Measurements from ENCODE around the gene AGBL4. TPM values are rescaled to one million over a fixed set of nuclear protein-coding genes. Genes with fewer than 3 reads are reported as not detected.
"Not testable (repeated sequence)": the region's sequence is repeated elsewhere in the genome, so short reads cannot be mapped to it uniquely, and the experiment has no call there.

AGBL4 gene
- total RNA-seq, 1 donor = 0.10 TPM

DNA sequence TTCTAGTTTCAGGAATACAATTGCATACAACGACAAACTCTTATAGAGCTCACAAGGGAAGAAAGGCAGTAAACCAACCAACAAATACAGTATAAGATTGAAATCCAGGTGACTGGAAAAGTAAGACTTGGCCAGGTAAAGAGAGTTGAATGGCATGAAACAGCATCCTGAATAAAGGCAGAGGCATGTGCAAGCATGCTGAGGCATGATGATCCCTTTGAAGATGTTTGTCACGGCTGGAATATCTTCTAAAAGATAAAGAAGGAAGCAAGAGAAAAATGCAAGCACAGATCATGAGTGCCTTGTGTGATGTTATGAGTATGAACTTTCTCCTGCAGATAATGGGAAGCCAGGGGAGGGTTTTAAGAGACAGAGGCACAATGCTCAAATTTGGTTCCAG lies 1468.5 kb downstream of the AGBL4 start:
- Histone ChIP-seq H3K4me1 (ENCODE audit: insufficient read depth, low read length) (no peaks in the 10 kb centered on the region), H3K27me3 (ENCODE audit: insufficient read depth, low read length) (peaks cover 3% of the 10 kb centered on the region), H3K4me3 (ENCODE audit: low read length) (no peak overlapping the region), H3K9me3 (ENCODE audit: low read depth, low read length) (no peaks in the 10 kb centered on the region)

DNA sequence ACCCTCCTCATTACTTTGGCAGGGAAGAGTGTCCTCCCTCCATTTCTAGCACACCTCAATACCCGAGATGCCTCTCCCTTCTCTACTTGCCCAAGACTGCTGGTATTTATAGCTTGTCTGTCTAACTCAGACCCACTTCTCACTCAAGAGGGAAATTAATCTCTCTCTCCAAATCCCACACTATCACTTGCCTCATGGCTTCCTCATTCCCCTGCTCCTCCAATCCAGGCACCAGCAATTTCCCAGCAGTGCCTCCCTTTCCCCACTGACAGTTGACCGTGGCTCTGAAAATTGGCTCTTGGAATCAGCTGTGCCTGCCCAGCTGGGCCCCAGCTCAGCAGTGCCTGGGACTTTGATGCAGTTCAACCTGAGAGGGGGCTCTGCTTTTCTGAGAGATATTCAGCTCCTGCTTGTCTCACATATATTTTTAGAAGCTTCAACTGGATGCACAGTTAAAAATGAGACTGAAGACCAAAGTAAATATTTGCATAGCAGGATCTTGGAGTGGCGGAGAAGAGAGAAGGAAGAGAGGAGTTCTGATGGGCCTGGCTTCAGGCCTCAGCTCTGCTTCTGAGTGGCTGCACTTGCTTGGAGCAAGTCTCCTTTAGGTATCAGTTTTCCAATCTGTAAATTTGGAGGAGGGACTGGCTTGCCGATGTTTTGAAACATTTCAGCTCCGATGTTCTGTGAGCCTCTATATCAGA lies 1470.7 kb downstream of the AGBL4 start:
- no peak overlapping the region for H3K4me3 ChIP-seq (ENCODE audit: low read length)
- H3K27me3 ChIP-seq (ENCODE audit: insufficient read depth, low read length) = no peaks in the 10 kb centered on the region
- no peaks in the 10 kb centered on the region for H3K4me1 ChIP-seq (ENCODE audit: insufficient read depth, low read length)
- H3K9me3 ChIP-seq (ENCODE audit: low read depth, low read length) = no peaks in the 10 kb centered on the region

DNA sequence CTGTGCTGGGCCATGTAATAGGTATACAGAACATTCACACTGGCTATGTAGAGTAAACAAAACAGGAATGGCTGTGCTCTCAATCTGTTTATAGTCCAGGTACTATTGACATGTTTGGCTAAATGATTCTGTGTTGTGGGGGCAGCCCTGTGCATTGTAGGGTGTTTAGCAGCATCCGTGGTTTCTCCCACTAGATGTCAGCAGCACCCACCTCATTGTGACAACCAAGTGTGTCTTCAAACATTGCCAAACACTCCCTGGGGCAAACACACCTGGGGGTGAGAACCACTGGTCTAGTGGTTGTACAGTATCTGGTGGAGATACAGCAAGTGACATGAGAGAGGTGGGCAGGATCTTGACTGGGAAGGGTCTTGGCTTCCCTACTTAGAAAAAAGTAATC lies 1471.3 kb downstream of the AGBL4 start:
- Histone ChIP-seq H3K9me3 (ENCODE audit: low read depth, low read length) (no peaks in the 10 kb centered on the region), H3K27me3 (ENCODE audit: insufficient read depth, low read length) (no peaks in the 10 kb centered on the region), H3K4me1 (ENCODE audit: insufficient read depth, low read length) (no peaks in the 10 kb centered on the region), H3K4me3 (ENCODE audit: low read length) (no peak overlapping the region)

DNA sequence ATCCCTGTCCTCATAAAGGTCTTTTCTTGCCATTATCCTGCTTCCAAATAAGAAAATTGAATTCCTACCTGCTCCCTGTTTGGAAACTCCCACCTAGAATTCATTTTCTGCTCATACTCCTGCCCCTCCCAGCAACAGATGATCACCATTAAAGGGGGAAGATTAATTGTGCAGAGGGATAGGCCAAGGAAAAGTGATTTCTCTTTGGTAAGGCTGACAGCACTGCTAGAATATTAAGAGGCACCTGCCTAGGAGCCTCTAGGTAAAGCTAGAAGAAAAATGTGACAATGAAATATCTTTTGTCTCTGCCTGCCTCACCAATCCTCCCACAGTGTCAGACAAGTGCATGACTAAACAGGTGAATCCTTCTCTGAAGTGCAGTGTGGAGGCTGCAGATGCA lies 1474.8 kb downstream of the AGBL4 start:
- Histone ChIP-seq H3K27me3 (ENCODE audit: insufficient read depth, low read length) (no peaks in the 10 kb centered on the region), H3K4me1 (ENCODE audit: insufficient read depth, low read length) (no peaks in the 10 kb centered on the region), H3K4me3 (ENCODE audit: low read length) (no peak overlapping the region), H3K9me3 (ENCODE audit: low read depth, low read length) (no peaks in the 10 kb centered on the region)

DNA sequence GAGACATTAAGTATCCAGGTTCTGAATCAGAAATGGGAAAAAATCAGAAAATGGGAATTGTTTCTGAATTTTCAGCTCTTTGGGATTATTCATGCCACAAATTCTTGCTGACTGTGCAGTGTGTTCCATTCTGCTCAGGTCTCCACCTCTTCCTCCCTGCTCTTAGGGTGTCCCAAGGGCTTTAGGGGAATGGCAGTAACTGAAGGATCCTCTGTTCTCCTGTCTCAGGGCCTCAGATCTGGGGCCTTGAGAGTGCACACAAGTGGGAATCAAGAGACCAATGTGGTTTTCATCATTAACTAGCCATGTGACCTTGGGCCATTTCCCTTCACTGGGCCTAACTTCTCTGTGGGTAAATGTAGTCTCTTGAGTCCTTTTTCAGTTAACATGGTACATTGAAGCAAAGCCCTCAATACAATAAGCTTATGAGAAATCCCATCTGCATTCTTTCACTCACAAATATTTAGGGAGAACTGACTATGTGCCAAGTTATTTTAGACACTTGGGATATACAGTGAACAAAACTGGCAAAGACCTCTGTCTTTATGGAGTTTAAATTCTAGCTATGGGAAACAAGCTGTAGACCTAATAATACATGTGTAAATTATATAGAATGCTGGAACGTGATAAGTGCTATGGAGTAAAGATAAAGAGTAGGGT lies 1476.1 kb downstream of the AGBL4 start:
- H3K9me3 ChIP-seq (ENCODE audit: low read depth, low read length) = no peaks in the 10 kb centered on the region
- H3K27me3 ChIP-seq (ENCODE audit: insufficient read depth, low read length) = no peaks in the 10 kb centered on the region
- H3K4me1 ChIP-seq (ENCODE audit: insufficient read depth, low read length) = no peaks in the 10 kb centered on the region
- no peak overlapping the region for H3K4me3 ChIP-seq (ENCODE audit: low read length)

DNA sequence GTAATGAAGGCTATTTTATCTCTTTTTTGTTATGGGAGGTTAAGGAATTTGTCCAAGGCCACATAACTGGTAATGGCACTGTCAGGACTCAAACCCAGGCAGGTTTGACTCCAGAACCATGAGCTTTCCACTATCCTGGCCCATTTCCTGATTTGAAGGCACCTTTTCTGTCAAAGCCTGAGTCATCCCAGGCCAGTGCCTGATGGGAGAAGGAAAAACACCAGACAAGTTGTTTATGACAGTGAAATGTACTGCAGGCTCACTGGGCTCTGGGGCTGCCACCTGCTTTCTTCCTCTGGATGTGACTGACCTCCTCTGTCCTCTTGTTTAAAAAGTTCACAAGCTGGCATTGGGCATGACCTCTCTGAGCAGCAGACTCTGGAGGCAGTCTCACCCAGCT lies 1479.9 kb downstream of the AGBL4 start:
- Histone ChIP-seq H3K4me1 (ENCODE audit: insufficient read depth, low read length) (no peaks in the 10 kb centered on the region), H3K4me3 (ENCODE audit: low read length) (no peak overlapping the region), H3K9me3 (ENCODE audit: low read depth, low read length) (no peaks in the 10 kb centered on the region), H3K27me3 (ENCODE audit: insufficient read depth, low read length) (no peaks in the 10 kb centered on the region)

DNA sequence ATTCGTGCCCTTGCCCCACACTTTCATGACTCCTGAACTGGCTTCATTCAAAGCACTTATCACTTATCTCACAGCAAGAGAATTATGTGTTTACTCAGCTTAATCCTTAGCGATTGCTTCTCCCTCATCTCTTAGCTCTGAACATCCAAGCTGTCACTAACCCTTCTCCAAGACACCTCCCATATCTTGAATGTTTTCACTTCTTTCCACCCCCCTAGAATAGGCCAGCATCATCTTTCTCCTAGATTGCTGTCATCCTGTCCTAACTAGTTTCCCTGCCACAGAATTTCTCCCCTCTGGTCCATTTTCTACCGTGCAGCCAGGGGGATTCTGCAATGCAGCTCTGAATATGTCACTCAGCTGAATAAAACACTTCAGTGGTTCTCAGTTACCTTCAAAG lies 1483.2 kb downstream of the AGBL4 start:
- no peak overlapping the region for H3K4me3 ChIP-seq (ENCODE audit: low read length)
- H3K4me1 ChIP-seq (ENCODE audit: insufficient read depth, low read length) = no peaks in the 10 kb centered on the region
- H3K27me3 ChIP-seq (ENCODE audit: insufficient read depth, low read length) = no peaks in the 10 kb centered on the region
- H3K9me3 ChIP-seq (ENCODE audit: low read depth, low read length) = no peaks in the 10 kb centered on the region

DNA sequence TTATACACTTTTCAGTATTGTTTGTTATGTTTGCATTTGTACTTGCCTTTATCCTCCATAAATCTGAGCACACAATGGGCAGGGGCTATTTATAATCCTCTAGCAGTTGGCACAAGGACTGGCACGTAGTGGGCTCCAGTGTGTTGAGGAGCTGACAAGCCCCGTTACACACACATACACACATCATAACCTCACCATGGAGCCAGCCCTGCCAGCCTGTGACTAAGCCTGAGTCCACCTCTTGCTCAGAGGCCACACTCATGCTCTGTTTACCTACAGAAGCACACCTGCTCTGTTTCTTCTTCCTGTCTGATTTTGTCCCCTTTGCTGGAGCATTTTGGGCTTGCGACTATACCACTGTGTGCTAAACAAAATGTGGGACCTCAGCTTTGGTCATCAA lies 1487.3 kb downstream of the AGBL4 start:
- H3K9me3 ChIP-seq (ENCODE audit: low read depth, low read length) = no peaks in the 10 kb centered on the region
- H3K27me3 ChIP-seq (ENCODE audit: insufficient read depth, low read length) = no peaks in the 10 kb centered on the region
- H3K4me3 ChIP-seq (ENCODE audit: low read length) = no peak overlapping the region
- H3K4me1 ChIP-seq (ENCODE audit: insufficient read depth, low read length) = no peaks in the 10 kb centered on the region

DNA sequence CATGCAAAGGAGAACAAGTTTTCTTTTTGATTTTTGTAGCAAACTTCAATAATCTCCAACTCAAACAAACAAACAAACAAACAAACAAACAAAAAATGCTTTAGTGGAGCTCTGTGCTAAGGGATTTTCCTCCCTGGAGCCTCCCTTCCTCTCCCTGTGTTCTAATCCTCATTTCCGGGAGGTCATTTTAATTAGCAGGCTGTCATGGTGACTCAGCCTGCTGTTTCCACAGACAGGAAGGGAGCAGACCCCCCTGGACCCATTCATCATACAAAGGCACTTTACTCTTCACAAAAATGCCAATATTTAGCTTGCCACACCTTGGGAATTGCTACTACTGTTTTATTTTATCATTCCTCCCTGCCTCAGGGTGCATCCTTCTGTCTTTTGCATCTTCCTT lies 1490.8 kb downstream of the AGBL4 start:
- Histone ChIP-seq H3K4me3 (ENCODE audit: low read length) (no peak overlapping the region), H3K4me1 (ENCODE audit: insufficient read depth, low read length) (no peaks in the 10 kb centered on the region), H3K9me3 (ENCODE audit: low read depth, low read length) (no peaks in the 10 kb centered on the region), H3K27me3 (ENCODE audit: insufficient read depth, low read length) (no peaks in the 10 kb centered on the region)

DNA sequence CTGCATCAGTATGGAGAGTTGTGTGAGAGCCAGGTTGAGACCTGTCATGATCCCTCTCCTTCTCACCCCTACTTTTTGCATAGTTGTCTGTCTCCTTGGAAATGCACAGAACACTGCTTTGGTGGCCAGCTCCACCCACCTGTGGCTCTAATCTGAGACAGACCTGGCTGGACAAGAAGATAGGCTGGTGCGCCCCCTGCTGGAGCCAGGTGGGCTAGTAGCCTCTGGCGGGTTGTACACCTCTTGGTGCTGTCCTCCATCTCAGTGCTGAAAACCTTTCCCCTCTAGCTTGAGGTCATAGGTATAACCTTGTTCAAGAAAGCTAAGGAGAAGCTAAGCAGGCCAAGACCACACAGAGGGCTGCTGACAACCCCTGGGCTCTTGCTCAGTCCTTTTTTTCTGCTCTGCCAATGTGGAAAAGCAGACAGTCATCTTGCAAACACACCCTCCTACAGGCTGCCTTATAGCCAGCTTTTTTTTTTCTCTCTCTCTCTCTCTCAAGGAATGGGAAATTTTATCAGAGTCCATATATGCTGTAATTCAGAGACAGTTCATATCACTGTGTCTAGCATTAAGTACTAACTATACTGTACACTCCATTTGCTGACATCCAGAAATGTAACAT lies 1492.9 kb downstream of the AGBL4 start:
- Histone ChIP-seq H3K4me1 (ENCODE audit: insufficient read depth, low read length) (no peaks in the 10 kb centered on the region), H3K9me3 (ENCODE audit: low read depth, low read length) (no peaks in the 10 kb centered on the region), H3K4me3 (ENCODE audit: low read length) (no peak overlapping the region), H3K27me3 (ENCODE audit: insufficient read depth, low read length) (no peaks in the 10 kb centered on the region)

DNA sequence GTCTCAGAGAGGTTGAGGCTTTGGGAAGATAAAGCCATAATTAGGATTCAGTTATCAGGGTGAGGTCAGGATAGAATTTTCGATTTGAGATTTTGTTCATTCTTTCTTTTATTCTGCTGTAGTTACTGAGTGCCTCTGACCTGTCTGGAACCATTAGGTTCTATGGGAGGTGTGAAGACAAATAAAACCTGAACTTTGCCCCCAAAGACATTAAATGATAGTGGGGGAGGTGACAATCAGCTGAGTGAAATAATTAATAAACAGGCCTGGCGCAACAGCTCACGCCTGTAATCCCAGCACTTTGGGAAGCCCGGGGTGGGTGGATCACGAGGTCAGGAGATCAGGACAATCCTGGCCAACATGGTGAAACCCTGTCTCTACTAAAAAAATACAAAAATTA lies 1496.7 kb downstream of the AGBL4 start:
- no peak overlapping the region for H3K4me3 ChIP-seq (ENCODE audit: low read length)
- H3K4me1 ChIP-seq (ENCODE audit: insufficient read depth, low read length) = no peaks in the 10 kb centered on the region
- no peaks in the 10 kb centered on the region for H3K9me3 ChIP-seq (ENCODE audit: low read depth, low read length)
- no peaks in the 10 kb centered on the region for H3K27me3 ChIP-seq (ENCODE audit: insufficient read depth, low read length)

DNA sequence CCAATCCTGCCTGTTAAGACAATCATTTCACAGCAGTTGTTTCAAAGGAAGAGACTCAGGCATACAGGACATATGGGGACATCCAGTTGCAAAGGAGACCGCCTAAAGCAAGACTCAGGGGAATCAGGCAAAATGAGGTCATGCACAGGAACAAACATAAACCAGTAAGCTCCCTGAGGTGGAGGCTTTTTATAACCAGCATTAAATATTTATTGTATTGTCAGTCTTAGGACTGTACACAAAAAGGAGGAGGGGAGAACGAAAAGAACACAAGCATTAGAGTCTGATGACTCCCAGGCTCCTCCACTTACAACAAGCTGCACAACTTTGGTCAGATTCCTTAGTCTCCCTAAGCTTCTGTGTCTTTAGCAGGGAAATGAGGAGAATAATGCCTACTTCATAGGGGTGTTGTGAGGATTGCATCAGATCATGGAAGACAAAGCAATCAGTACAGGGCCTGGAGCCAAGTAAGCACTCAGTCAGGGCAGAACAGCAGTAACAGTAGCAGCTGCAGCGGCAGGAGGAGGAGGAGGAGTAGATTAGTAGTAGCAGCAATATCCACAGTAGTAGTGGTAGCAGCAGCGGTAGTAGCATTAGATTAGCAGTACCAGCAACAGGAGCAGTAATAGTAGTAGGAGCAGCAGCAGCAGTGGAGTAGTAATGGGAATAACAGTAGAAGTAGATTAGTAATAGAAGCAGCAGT lies 1497.6 kb downstream of the AGBL4 start:
- no peak overlapping the region for H3K4me3 ChIP-seq (ENCODE audit: low read length)
- H3K4me1 ChIP-seq (ENCODE audit: insufficient read depth, low read length) = no peaks in the 10 kb centered on the region
- no peaks in the 10 kb centered on the region for H3K9me3 ChIP-seq (ENCODE audit: low read depth, low read length)
- no peaks in the 10 kb centered on the region for H3K27me3 ChIP-seq (ENCODE audit: insufficient read depth, low read length)

DNA sequence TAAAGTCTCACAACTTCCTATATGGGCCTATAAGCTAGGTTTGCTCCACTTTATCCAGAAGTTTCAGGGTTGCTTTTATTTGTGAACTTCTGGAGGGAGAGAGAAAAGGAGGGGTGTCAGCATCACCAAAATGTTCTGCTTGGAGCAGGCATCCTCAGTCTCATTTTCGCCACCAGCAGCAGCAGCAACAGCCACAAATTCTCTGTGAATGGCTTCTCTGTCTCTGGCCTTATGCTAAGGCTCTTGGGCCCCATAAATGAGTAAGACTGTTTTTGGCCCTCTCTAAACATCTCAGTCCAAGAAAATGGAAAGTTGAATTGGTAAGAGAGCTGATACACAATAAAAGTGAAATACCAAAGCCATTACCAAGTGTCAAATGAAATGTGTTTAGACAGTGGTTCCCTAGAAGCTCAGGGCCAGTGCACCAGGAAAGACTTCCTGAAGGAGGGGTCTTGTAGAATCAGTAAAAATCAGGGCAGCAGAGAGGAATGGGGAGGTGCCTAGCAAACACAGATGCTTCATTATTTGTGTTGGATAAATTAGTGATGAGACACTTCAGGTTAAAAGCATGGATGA lies 1498.8 kb downstream of the AGBL4 start:
- no peaks in the 10 kb centered on the region for H3K27me3 ChIP-seq (ENCODE audit: insufficient read depth, low read length)
- H3K4me3 ChIP-seq (ENCODE audit: low read length) = no peak overlapping the region
- no peaks in the 10 kb centered on the region for H3K9me3 ChIP-seq (ENCODE audit: low read depth, low read length)
- H3K4me1 ChIP-seq (ENCODE audit: insufficient read depth, low read length) = no peaks in the 10 kb centered on the region

DNA sequence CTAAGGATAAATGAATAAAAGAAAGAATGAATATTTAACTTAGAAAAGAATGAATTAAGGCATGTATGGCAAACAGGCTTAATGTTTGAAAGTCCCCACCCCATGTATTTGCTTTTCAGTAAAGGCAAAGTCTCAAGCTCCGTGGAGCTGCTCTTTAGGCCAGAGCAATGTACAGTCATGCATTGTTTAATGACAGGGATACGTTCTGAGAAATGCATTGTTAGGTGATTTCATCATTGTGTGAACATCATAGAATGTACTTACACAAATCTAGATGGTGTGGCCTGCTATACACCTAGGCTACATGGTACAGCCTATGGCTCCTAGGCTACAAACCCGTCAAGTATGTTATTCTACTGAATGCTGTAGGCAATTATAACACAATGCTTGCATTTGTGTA lies 1500.2 kb downstream of the AGBL4 start:
- H3K27me3 ChIP-seq (ENCODE audit: insufficient read depth, low read length) = no peaks in the 10 kb centered on the region
- H3K4me3 ChIP-seq (ENCODE audit: low read length) = no peak overlapping the region
- no peaks in the 10 kb centered on the region for H3K4me1 ChIP-seq (ENCODE audit: insufficient read depth, low read length)
- no peaks in the 10 kb centered on the region for H3K9me3 ChIP-seq (ENCODE audit: low read depth, low read length)

DNA sequence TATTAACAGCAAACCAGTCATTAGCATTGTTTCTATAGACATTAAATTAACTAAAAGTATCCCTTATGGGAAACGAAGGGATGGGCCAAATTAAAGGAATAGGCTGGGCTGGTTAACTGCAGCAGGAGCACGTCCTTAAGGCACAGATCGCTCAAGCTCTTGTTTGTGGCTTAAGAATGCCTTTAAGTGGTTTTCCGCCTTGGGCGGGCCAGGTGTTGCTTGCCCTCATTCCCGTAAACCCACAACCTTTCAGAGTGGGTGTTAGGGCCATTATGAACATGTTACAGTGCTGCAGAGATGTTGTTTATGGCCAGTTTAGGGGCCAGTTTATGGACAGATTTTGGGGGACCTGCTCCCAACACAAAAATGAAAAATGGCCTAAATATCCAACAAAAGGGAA lies 1503.9 kb downstream of the AGBL4 start:
- not testable (repeated sequence) for H3K9me3 ChIP-seq (ENCODE audit: low read depth, low read length); H3K4me1 ChIP-seq (ENCODE audit: insufficient read depth, low read length); H3K4me3 ChIP-seq (ENCODE audit: low read length); H3K27me3 ChIP-seq (ENCODE audit: insufficient read depth, low read length)

All from mononuclear cell (primary cell).